K562 treated with DMSO at 1 percent for 4 hours (cell line): ENCODE data around the gene ASPRV1. TPM values are rescaled to one million over a fixed set of nuclear protein-coding genes. Genes with fewer than 3 reads are reported as not detected.

Source experiments
- total RNA-seq: library from RNA; unstranded; fragments of 300-600 nt; gene quantifications from 2 replicates; pipeline ENCODE4 v1.2.3, GENCODE V29; 2022; ENCODE audit not compliant: insufficient read depth

Gene ASPRV1
- total RNA-seq = 0.75 and 1.8 TPM in 2 replicates

GRCh38 chr2:69961496-69961895 lies at the start of gene ASPRV1:
Gene ASPRV1, minus strand, starts transcription at chr2:69961631. Its CDS starts 195 bp downstream, at chr2:69961436.

DNA sequence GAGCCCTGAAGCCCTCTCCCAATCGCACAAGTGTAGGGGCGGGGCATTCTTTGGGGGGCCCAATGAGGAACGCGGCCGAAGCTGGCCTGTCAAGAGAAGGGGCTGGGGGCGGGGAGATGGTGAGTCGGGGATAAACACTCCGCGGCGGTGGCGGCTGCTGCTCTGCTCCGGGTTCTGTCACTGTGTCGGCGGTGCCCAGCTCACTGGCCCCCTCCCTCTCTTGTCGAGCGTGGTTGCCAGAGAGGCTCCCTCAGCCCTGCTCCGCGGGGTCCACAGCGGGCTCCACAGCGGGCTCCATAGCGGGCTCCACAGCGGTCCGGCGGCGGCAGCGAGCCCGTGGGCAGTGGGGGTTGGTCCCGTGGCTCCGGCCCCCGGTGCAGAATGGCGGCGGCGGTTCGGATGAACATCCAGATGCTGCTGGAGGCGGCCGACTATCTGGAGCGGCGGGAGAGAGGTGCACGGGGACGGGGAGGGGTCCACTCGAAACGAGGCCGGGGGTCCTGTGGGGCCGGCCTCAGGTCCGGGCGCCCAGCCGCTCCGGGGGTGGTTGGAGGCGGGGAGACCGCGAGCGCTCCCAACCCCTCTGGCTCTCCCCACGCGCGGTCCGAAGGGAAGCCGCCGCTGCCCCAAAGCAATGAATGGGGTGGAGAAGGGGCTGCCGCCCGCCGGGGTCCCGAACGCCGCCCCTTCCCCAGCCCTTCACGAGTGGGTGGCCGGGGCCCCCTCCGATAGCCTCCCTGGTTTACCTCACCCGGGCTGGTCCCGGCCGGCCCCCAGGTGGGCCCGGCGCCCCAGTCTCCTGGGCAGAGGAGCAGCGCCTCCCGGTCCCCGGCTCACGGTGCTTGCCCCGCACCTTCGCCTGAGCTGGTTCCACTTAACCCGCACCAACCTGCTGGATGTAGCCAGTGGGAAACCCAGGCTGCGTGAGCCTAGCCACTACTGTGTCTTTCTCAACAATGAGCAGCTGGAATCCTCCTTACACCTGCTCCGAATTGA lies 46.2 kb downstream of the ASPRV1 start, which contains the start of gene MXD1:
Gene MXD1, plus strand, starts transcription at position 160 of the 996 bp plus-strand sequence. Its CDS starts 222 bp downstream, at position 382.

Other genes starting within 250 kb of the ASPRV1 start
- gene ANXA4, start 219.5 kb downstream of the ASPRV1 start, total RNA-seq = 11.9 TPM in 2 replicates
- 10.1 and 10.6 TPM in 2 replicates for gene GMCL1, start 132.0 kb downstream of the ASPRV1 start, total RNA-seq
- 30.0 and 39.0 TPM in 2 replicates for gene SNRNP27, start 67.7 kb downstream of the ASPRV1 start, total RNA-seq
- 12.4 and 15.3 TPM in 2 replicates for gene MXD1, start 46.5 kb downstream of the ASPRV1 start, total RNA-seq
- gene PCBP1, start 125.8 kb upstream of the ASPRV1 start, total RNA-seq = 404 and 505 TPM in 2 replicates
- gene C2orf42, start 229.4 kb upstream of the ASPRV1 start, total RNA-seq = 4.6 and 6.0 TPM in 2 replicates